ENCODE data around the gene ASXL3. TPM values are rescaled to one million over a fixed set of nuclear protein-coding genes. Genes with fewer than 3 reads are reported as not detected.

ASXL3 gene
- polyA plus RNA-seq, 1 experiment = not detected

- no peak overlapping the region for H3K4me3 ChIP-seq (ENCODE audit: low read depth, low read length)
- CTCF ChIA-PET = no interaction called here
- no peaks in the 10 kb centered on the region for H3K36me3 ChIP-seq (ENCODE audit: control insufficient read depth, insufficient read depth, low read length)
- no peak for TF ChIP-seq CTCF (IDR thresholded peaks at IDR 0.05; ENCODE audit: insufficient read depth, low read depth, low read length)
- H3K27me3 ChIP-seq (ENCODE audit: control insufficient read depth, insufficient read depth, low read length) = peaks cover 4% of the 10 kb centered on the region
- POLR2A ChIA-PET = no interaction called here
- DNase-seq (ENCODE audit: low read depth) = no peak
Observed at GRCh38 chr18:33583901-33584300, 5.9 kb downstream of the ASXL3 start.

GRCh38 chr18:33584548-33585430, 6.8 kb downstream of the ASXL3 start:
- Histone ChIP-seq H3K4me3 (ENCODE audit: low read depth, low read length) (no peak overlapping the region), H3K36me3 (ENCODE audit: control insufficient read depth, insufficient read depth, low read length) (no peaks in the 10 kb centered on the region), H3K27me3 (ENCODE audit: control insufficient read depth, insufficient read depth, low read length) (no peaks in the 10 kb centered on the region)
- DNase-seq (ENCODE audit: low read depth) = no peak
- POLR2A ChIA-PET = no interaction called here
- no peak for TF ChIP-seq CTCF (IDR thresholded peaks at IDR 0.05; ENCODE audit: insufficient read depth, low read depth, low read length)
- CTCF ChIA-PET = no interaction called here

GRCh38 chr18:33585431-33585775, 7.4 kb downstream of the ASXL3 start:
- no peak overlapping the region for H3K4me3 ChIP-seq (ENCODE audit: low read depth, low read length)
- no peaks in the 10 kb centered on the region for H3K27me3 ChIP-seq (ENCODE audit: control insufficient read depth, insufficient read depth, low read length)
- ChIA-PET POLR2A (no interaction called here), CTCF (no interaction called here)
- no peak for DNase-seq (ENCODE audit: low read depth)
- no peaks in the 10 kb centered on the region for H3K36me3 ChIP-seq (ENCODE audit: control insufficient read depth, insufficient read depth, low read length)
- no peak for TF ChIP-seq CTCF (IDR thresholded peaks at IDR 0.05; ENCODE audit: insufficient read depth, low read depth, low read length)

- ChIA-PET POLR2A (no interaction called here), CTCF (no interaction called here)
- Histone ChIP-seq H3K27me3 (ENCODE audit: control insufficient read depth, insufficient read depth, low read length) (no peaks in the 10 kb centered on the region), H3K4me3 (ENCODE audit: low read depth, low read length) (no peak overlapping the region), H3K36me3 (ENCODE audit: control insufficient read depth, insufficient read depth, low read length) (no peaks in the 10 kb centered on the region)
- DNase-seq (ENCODE audit: low read depth) = no peak
- TF ChIP-seq CTCF (IDR thresholded peaks at IDR 0.05; ENCODE audit: insufficient read depth, low read depth, low read length) = no peak
Observed at GRCh38 chr18:33588361-33588760, 10.3 kb downstream of the ASXL3 start.

GRCh38 chr18:33593261-33593660, 15.2 kb downstream of the ASXL3 start:
- no peak for TF ChIP-seq CTCF (IDR thresholded peaks at IDR 0.05; ENCODE audit: insufficient read depth, low read depth, low read length)
- DNase-seq (ENCODE audit: low read depth) = no peak
- Histone ChIP-seq H3K36me3 (ENCODE audit: control insufficient read depth, insufficient read depth, low read length) (no peaks in the 10 kb centered on the region), H3K27me3 (ENCODE audit: control insufficient read depth, insufficient read depth, low read length) (no peaks in the 10 kb centered on the region), H3K4me3 (ENCODE audit: low read depth, low read length) (no peak overlapping the region)
- POLR2A ChIA-PET = no interaction called here
- CTCF ChIA-PET = no interaction called here

All from BJ (cell line).